Endothelial cell of umbilical vein (primary cell): ENCODE measurements around the gene LOXL3. TPM values are rescaled to one million over a fixed set of nuclear protein-coding genes. Genes with fewer than 3 reads are reported as not detected.

Experiments
- BruUV-seq: library from RNA; stranded (reverse); fragments of 400-500 nt; replicated peaks from 2 replicates; lab custom pipeline; 2021; lab: Mats Ljungman, UMichigan
- CTCF ChIA-PET: fragments of 300-600, 350-600 bp; sonication (Branson Sonifier 250); formaldehyde crosslinking; loops from one replicate; lab custom pipeline; 2021; ENCODE audit warnings: antibody characterized with exemption, inconsistent platforms; lab: Charles Lee
- POLR2A ChIA-PET: fragments of 300-600, 350-600 bp; sonication (Branson Sonifier 250); formaldehyde crosslinking; loops from one replicate; lab custom pipeline; 2021; ENCODE audit warnings: antibody characterized with exemption, inconsistent platforms; lab: Charles Lee
- DNase-seq: peaks from one replicate; pipeline ENCODE4 v3.0.0-alpha.2; 2011; ENCODE audit warnings: low read depth, low spot score
- FAIRE-seq: peaks from 2 replicates; lab custom pipeline; 2011; peaks lifted over from hg19 to GRCh38; lab: Jason Lieb, UNC
- H2AFZ ChIP-seq: 2 replicates; pipeline ENCODE4 v1.6.0; 2012; ENCODE audit warnings: low read depth, low read length, control low read depth, inconsistent platforms
- H3K27ac ChIP-seq: 2 replicates; pipeline ENCODE4 v1.5.1; 2011; ENCODE audit warnings: low read depth, mild to moderate bottlenecking, control low read depth, low read length, moderate library complexity; ENCODE audit not compliant: insufficient read depth
- H3K27me3 ChIP-seq, 2 experiments: 2 replicates each; pipeline versions ENCODE4 v1.6.0 to v1.6.1; 2011; ENCODE audit warnings: low read length in 2 of 2, mixed read lengths in 1 of 2; ENCODE audit not compliant: control insufficient read depth in 2 of 2, insufficient read depth in 2 of 2
- H3K36me3 ChIP-seq, 2 experiments: 2 replicates in 1 of 2; 3 replicates in 1 of 2; pipeline ENCODE4 v1.5.1; 2011; ENCODE audit warnings: low read length in 2 of 2, mild to moderate bottlenecking in 1 of 2, moderate library complexity in 1 of 2; ENCODE audit not compliant: control insufficient read depth in 2 of 2, insufficient read depth in 2 of 2; ENCODE audit errors: extremely low read depth in 1 of 2
- H3K4me1 ChIP-seq: 3 replicates; pipeline ENCODE4 v1.5.1; 2011; ENCODE audit warnings: mild to moderate bottlenecking, low read length; ENCODE audit not compliant: control insufficient read depth, insufficient read depth; ENCODE audit errors: extremely low read depth
- H3K4me2 ChIP-seq: 2 replicates; pipeline ENCODE4 v1.6.1; 2011; ENCODE audit warnings: low read length, control low read depth, mixed read lengths; ENCODE audit not compliant: insufficient read depth
- H3K4me3 ChIP-seq, 3 experiments: fragments of 200-600 bp in 1 of 3; sonication (generic), shearing (Covaris generic) in 1 of 3; replicated peaks in 1 of 3; 2 replicates each; pipeline ENCODE4 v1.5.1; 2011 to 2016; ENCODE audit warnings: control low read depth in 3 of 3, low read length in 3 of 3, mild to moderate bottlenecking in 2 of 3, inconsistent platforms in 1 of 3, low read depth in 1 of 3, moderate library complexity in 1 of 3; ENCODE audit not compliant: insufficient read depth in 1 of 3
- H3K79me2 ChIP-seq: 2 replicates; pipeline ENCODE4 v1.6.0; 2012; ENCODE audit warnings: low read length, inconsistent platforms; ENCODE audit not compliant: control insufficient read depth, insufficient read depth
- H3K9ac ChIP-seq: replicated peaks from 2 replicates; pipeline ENCODE3; 2011; ENCODE audit warnings: low read length, control low read depth; ENCODE audit not compliant: insufficient read depth; ENCODE audit errors: extremely low read depth
- H3K9me1 ChIP-seq: replicated peaks from 3 replicates; pipeline ENCODE4 v1.6.0; 2011; ENCODE audit warnings: mild to moderate bottlenecking, low read length; ENCODE audit not compliant: control insufficient read depth, insufficient read depth; ENCODE audit errors: extremely low read depth
- H3K9me3 ChIP-seq: replicated peaks from 2 replicates; pipeline ENCODE4 v1.5.1; 2012; ENCODE audit warnings: low read length, inconsistent platforms; ENCODE audit not compliant: control insufficient read depth, insufficient read depth
- H4K20me1 ChIP-seq: replicated peaks from 2 replicates; pipeline ENCODE3; 2011; ENCODE audit warnings: mild to moderate bottlenecking, low read length; ENCODE audit not compliant: control insufficient read depth, insufficient read depth; ENCODE audit errors: extremely low read depth
- FOS ChIP-seq: IDR thresholded peaks from 2 replicates; pipeline ENCODE4 v1.6.1; 2011; ENCODE audit warnings: mild to moderate bottlenecking, low read length, moderate library complexity, borderline replicate concordance; ENCODE audit not compliant: insufficient read depth
- JUN ChIP-seq: IDR thresholded peaks from 2 replicates; pipeline ENCODE4 v1.6.1; 2011; ENCODE audit warnings: borderline replicate concordance, low read depth; ENCODE audit not compliant: insufficient read length, insufficient read depth
- POLR2AphosphoS5 ChIP-seq: IDR thresholded peaks from 2 replicates; pipeline ENCODE4 v1.6.1; 2012; ENCODE audit warnings: low read depth, mild to moderate bottlenecking, control low read depth, low read length, moderate library complexity; ENCODE audit not compliant: insufficient read depth
- dilution Hi-C: fragments of 300-500 bp; cut with MboI; formaldehyde crosslinking; loops from one replicate; pipeline ENCODE4 v1.15.0; 2019; ENCODE audit warnings: low sequenced_read_pairs; ENCODE audit not compliant: extremely low pct_ligation_motif_present
- intact Hi-C: fragments of 100-400 bp; cut with micrococcal nuclease; formaldehyde crosslinking; loops from one replicate; pipeline ENCODE4 v1.10.0; 2022
- polyA plus RNA-seq, 4 experiments: library from polyadenylated mRNA; depleted of rRNA in 3 of 4; stranded (reverse) in 3 of 4; unstranded in 1 of 4; fragments of >200 nt; gene quantifications; 2 replicates each; pipeline versions ENCODE4 v1.2.1 to v1.2.3, GENCODE V29; 2011 to 2012; ENCODE audit warnings: missing spikeins in 1 of 4
- total RNA-seq: library from RNA; stranded (reverse); gene quantifications from 2 replicates; pipeline ENCODE4 v1.2.3, GENCODE V29; 2021
- TF ChIP-seq, protein P1 (sequence below), 2 donors: IDR thresholded peaks; 1 replicate in 1 of 2; 2 replicates in 1 of 2; pipeline ENCODE4 v1.5.1; 2011; ENCODE audit warnings: low read length in 2 of 2, mild to moderate bottlenecking in 2 of 2, moderate library complexity in 2 of 2, control low read depth in 1 of 2, inconsistent platforms in 1 of 2, low read depth in 1 of 2; ENCODE audit not compliant: insufficient read depth in 1 of 2; ENCODE audit errors: extremely low read depth in 1 of 2
- TF ChIP-seq, protein P2 (sequence below): IDR thresholded peaks from 2 replicates; pipeline ENCODE4 v1.6.1; 2011; ENCODE audit not compliant: insufficient read depth, insufficient read length

The LOXL3 gene
- total and polyA plus RNA-seq, 2 donors (not counting 3 experiments of a cell fraction or from before 2014, with no cell fraction given): 0.95 to 1.3 TPM

- Histone ChIP-seq H3K4me2 (no peak overlapping the region), H3K9me1 (no peaks in the 10 kb centered on the region), H3K4me3 (no peak overlapping the region), H3K27me3 (peaks cover 23 to 40% of the 10 kb centered on the region in 2 experiments), H3K36me3 (peaks cover 0 to 3% of the 10 kb centered on the region in 2 experiments), H3K79me2 (no peaks in the 10 kb centered on the region), H3K27ac (no peak overlapping the region), H3K9ac (no peak overlapping the region), H4K20me1 (no peaks in the 10 kb centered on the region), H3K4me1 (peaks cover 33% of the 10 kb centered on the region), H2AFZ (no peak overlapping the region), H3K9me3 (no peaks in the 10 kb centered on the region)
- BruUV-seq: no TSS peak
- dilution Hi-C loops (no loop called here), intact Hi-C loops (loop anchor here (5.0 kb wide), 1 partner anchor 152 kb away; the partner anchor contains the start of gene SEMA4F)
- no peak for TF ChIP-seq JUN
- TF ChIP-seq, protein P1, sequence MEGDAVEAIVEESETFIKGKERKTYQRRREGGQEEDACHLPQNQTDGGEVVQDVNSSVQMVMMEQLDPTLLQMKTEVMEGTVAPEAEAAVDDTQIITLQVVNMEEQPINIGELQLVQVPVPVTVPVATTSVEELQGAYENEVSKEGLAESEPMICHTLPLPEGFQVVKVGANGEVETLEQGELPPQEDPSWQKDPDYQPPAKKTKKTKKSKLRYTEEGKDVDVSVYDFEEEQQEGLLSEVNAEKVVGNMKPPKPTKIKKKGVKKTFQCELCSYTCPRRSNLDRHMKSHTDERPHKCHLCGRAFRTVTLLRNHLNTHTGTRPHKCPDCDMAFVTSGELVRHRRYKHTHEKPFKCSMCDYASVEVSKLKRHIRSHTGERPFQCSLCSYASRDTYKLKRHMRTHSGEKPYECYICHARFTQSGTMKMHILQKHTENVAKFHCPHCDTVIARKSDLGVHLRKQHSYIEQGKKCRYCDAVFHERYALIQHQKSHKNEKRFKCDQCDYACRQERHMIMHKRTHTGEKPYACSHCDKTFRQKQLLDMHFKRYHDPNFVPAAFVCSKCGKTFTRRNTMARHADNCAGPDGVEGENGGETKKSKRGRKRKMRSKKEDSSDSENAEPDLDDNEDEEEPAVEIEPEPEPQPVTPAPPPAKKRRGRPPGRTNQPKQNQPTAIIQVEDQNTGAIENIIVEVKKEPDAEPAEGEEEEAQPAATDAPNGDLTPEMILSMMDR (IDR thresholded peaks at IDR 0.05; ENCODE audit: extremely low read depth in 1 of 2, insufficient read depth in 1 of 2, low read depth in 1 of 2, low read length in 2 of 2): no peak
- no peak for TF ChIP-seq FOS
- no peak for TF ChIP-seq POLR2AphosphoS5
- TF ChIP-seq, protein P2, sequence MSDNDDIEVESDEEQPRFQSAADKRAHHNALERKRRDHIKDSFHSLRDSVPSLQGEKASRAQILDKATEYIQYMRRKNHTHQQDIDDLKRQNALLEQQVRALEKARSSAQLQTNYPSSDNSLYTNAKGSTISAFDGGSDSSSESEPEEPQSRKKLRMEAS: no peak
- CTCF ChIA-PET: interaction anchor here (1.0 to 1.6 kb wide), 5 partner anchors 10 to 87 kb away, joined by 3 to 7 read pairs (median 4); partner anchors contain the start of genes CCDC142, INO80B and TTC31
- POLR2A ChIA-PET: no interaction called here
- FAIRE-seq (no peak), DNase-seq (no peak)
Measured at GRCh38 chr2:74500578-74500946, 53.2 kb downstream of the LOXL3 start.
